ENCODE measurements around the gene POLDIP2.

POLDIP2 gene

DNA sequence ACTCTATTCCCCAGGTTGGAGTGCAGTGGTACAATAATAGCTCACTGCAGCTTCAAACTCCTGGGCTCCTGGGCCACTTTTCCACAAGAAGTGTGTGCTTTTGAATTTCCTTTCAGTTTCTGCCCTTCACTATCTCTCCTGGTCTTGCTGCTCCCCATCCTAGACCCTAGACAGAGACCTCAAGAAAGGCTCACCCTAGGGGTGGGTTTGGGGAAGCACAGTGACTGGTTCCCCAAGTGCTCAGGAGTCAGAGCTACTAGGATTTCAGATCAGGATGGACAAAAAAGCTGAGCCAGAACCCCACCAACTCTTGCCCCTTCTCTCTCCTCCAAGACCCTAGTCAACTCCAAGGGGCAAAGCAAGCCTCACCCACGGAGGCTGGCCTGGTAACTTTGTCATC is 9.3 kb upstream of the POLDIP2 start:
- H2AFZ ChIP-seq (ENCODE audit: low read depth, low read length): no peak overlapping the region
- no peak overlapping the region for H3K4me3 ChIP-seq (ENCODE audit: low read depth in 1 of 2, low read length in 2 of 2)
- H4K20me1 ChIP-seq (ENCODE audit: insufficient read depth, low read length): peaks cover 5% of the 10 kb centered on the region
- H3K4me2 ChIP-seq (ENCODE audit: insufficient read depth, low read length): no peak overlapping the region
- no peak overlapping the region for H3K27ac ChIP-seq (ENCODE audit: low read length)
- H3K79me2 ChIP-seq (ENCODE audit: insufficient read depth, low read length): no peaks in the 10 kb centered on the region
- no peak for TF ChIP-seq EZH2 (IDR thresholded peaks at IDR 0.05; ENCODE audit: borderline replicate concordance, low read depth, low read length, severe bottlenecking)
- TF ChIP-seq, protein P1, sequence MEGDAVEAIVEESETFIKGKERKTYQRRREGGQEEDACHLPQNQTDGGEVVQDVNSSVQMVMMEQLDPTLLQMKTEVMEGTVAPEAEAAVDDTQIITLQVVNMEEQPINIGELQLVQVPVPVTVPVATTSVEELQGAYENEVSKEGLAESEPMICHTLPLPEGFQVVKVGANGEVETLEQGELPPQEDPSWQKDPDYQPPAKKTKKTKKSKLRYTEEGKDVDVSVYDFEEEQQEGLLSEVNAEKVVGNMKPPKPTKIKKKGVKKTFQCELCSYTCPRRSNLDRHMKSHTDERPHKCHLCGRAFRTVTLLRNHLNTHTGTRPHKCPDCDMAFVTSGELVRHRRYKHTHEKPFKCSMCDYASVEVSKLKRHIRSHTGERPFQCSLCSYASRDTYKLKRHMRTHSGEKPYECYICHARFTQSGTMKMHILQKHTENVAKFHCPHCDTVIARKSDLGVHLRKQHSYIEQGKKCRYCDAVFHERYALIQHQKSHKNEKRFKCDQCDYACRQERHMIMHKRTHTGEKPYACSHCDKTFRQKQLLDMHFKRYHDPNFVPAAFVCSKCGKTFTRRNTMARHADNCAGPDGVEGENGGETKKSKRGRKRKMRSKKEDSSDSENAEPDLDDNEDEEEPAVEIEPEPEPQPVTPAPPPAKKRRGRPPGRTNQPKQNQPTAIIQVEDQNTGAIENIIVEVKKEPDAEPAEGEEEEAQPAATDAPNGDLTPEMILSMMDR (IDR thresholded peaks at IDR 0.05; ENCODE audit: borderline replicate concordance, extremely low read depth, low read length, poor library complexity, severe bottlenecking): no peak
- H3K9ac ChIP-seq (ENCODE audit: low read depth, low read length): no peak overlapping the region
- DNase-seq (no peak), ATAC-seq (ENCODE audit: insufficient read depth, low read depth) (no peak)
- H3K27me3 ChIP-seq (ENCODE audit: insufficient read depth, low read length, poor library complexity): no peaks in the 10 kb centered on the region
- peaks cover 14% of the 10 kb centered on the region for H3K36me3 ChIP-seq (ENCODE audit: insufficient read depth, low read length)
- peaks cover under 1% of the 10 kb centered on the region; the same call in 1 of the 2 replicates for H3K4me1 ChIP-seq (ENCODE audit: insufficient read depth, low read length)
- no peaks in the 10 kb centered on the region for H3K9me3 ChIP-seq (ENCODE audit: insufficient read depth, low read length, severe bottlenecking)

DNA sequence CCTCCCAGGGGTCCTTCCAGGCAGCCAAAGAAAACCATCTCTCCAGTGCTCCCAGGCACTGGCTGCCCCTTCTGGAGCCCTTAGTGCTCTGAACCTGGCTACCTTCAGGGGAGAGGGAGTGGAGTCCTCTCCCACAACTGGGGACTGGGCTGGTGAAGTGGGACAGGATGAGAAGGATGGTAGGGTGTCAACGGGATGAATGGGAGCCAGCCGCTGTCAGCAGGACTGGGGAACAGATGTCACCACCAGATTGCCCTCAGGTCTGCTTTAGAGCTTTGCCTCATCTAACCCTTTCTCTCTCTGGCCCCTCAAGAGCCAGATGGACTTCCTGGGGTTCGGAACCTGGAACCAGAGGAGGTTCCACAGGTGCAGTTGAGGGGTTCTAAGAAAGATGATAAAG is 8.2 kb upstream of the POLDIP2 start:
- DNase-seq: no peak
- Histone ChIP-seq H3K27ac (ENCODE audit: low read length) (no peak overlapping the region), H2AFZ (ENCODE audit: low read depth, low read length) (no peak overlapping the region), H3K9me3 (ENCODE audit: insufficient read depth, low read length, severe bottlenecking) (no peaks in the 10 kb centered on the region), H3K27me3 (ENCODE audit: insufficient read depth, low read length, poor library complexity) (no peaks in the 10 kb centered on the region), H3K4me1 (ENCODE audit: insufficient read depth, low read length) (no peaks in the 10 kb centered on the region), H3K9ac (ENCODE audit: low read depth, low read length) (no peak overlapping the region), H3K4me3 (ENCODE audit: low read depth in 1 of 2, low read length in 2 of 2) (no peak overlapping the region), H3K36me3 (ENCODE audit: insufficient read depth, low read length) (peaks cover 25% of the 10 kb centered on the region), H4K20me1 (ENCODE audit: insufficient read depth, low read length) (peaks cover 4% of the 10 kb centered on the region), H3K4me2 (ENCODE audit: insufficient read depth, low read length) (no peak overlapping the region), H3K79me2 (ENCODE audit: insufficient read depth, low read length) (no peaks in the 10 kb centered on the region)
- no peak for ATAC-seq (ENCODE audit: insufficient read depth, low read depth)
- no peak for TF ChIP-seq EZH2 (IDR thresholded peaks at IDR 0.05; ENCODE audit: borderline replicate concordance, low read depth, low read length, severe bottlenecking)
- TF ChIP-seq, protein P1 (IDR thresholded peaks at IDR 0.05; ENCODE audit: borderline replicate concordance, extremely low read depth, low read length, poor library complexity, severe bottlenecking): no peak

DNA sequence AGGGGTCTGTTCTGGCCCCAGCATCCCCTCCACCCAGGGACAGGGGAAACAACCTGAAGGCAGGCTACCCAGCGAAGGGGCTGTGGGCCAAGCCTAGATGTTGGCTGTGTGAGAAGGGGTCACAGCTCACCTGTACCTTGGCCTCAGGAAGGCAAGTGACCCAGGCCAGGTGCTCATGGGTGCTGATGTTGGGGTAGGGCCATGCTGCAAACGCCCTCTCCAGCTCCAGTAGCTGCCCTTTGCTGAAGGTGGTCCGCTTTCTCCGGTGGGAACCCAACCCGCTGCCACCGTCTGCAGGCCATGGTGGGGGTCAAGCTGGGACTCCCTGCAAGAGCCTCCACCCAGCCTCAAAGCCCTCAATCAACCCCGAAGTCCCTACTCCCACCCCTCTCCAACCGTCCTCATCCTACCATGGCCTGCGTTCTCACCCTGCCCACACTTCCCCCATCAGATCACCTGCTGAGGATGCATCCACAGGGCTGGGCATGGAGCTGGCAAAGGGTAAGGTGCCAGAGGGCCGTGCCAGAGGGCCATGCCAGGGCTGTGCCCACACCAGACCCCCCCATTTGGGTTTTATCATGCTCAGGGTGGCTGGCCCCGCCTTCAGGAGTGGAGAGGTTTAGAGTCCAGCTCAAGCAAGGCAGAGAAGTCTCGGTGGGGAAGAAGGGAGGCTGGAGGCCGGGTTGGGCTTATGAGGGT is 7.5 kb upstream of the POLDIP2 start, which contains the start of gene SEBOX:
Gene SEBOX (minus strand): TSS at position 535 of the 699 bp plus-strand sequence. CDS start 48 bp downstream, at position 487.
- TF ChIP-seq, protein P1 (IDR thresholded peaks at IDR 0.05; ENCODE audit: borderline replicate concordance, extremely low read depth, low read length, poor library complexity, severe bottlenecking): no peak
- no peak for TF ChIP-seq EZH2 (IDR thresholded peaks at IDR 0.05; ENCODE audit: borderline replicate concordance, low read depth, low read length, severe bottlenecking)
- peaks cover 31% of the 10 kb centered on the region for H3K36me3 ChIP-seq (ENCODE audit: insufficient read depth, low read length)
- no peak within 1 kb of the TSS for H2AFZ ChIP-seq (ENCODE audit: low read depth, low read length)
- H3K27me3 ChIP-seq (ENCODE audit: insufficient read depth, low read length, poor library complexity): no peaks in the 10 kb centered on the region
- H3K4me1 ChIP-seq (ENCODE audit: insufficient read depth, low read length): no peaks in the 10 kb centered on the region
- ATAC-seq (ENCODE audit: insufficient read depth, low read depth) (no peak), DNase-seq (no peak)
- peaks cover 4% of the 10 kb centered on the region; the same call in 1 of the 2 replicates for H4K20me1 ChIP-seq (ENCODE audit: insufficient read depth, low read length)
- H3K9me3 ChIP-seq (ENCODE audit: insufficient read depth, low read length, severe bottlenecking): no peaks in the 10 kb centered on the region
- H3K9ac ChIP-seq (ENCODE audit: low read depth, low read length): no peak within 1 kb of the TSS
- no peak within 1 kb of the TSS for H3K4me2 ChIP-seq (ENCODE audit: insufficient read depth, low read length)
- no peak within 1 kb of the TSS for H3K4me3 ChIP-seq (ENCODE audit: low read depth in 1 of 2, low read length in 2 of 2)
- no peak within 1 kb of the TSS for H3K27ac ChIP-seq (ENCODE audit: low read length)
- H3K79me2 ChIP-seq (ENCODE audit: insufficient read depth, low read length): no peaks in the 10 kb centered on the region
